Bronchial epithelial cell (primary cell): ENCODE data around the gene EFCAB13. TPM values are rescaled to one million over a fixed set of nuclear protein-coding genes. Genes with fewer than 3 reads are reported as not detected.
A peak's percentile ranks its signal among the peaks of the same experiment; 100 is the strongest.

Experiments used
- DNase-seq: peaks from one replicate; pipeline ENCODE4 v3.0.0-alpha.2; 2010; ENCODE audit warnings: low read depth
- FAIRE-seq: peaks from 2 replicates; lab custom pipeline; 2011; peaks lifted over from hg19 to GRCh38; lab: Jason Lieb, UNC
- H3K27me3 ChIP-seq: 2 replicates; pipeline ENCODE4 v1.5.1; 2011; ENCODE audit warnings: low read length; ENCODE audit not compliant: control insufficient read depth, insufficient read depth
- H3K36me3 ChIP-seq: 2 replicates; pipeline ENCODE4 v1.5.1; 2011; ENCODE audit warnings: low read length; ENCODE audit not compliant: control insufficient read depth, insufficient read depth
- H3K4me3 ChIP-seq: 2 replicates; pipeline ENCODE4 v1.5.1; 2011; ENCODE audit warnings: mild to moderate bottlenecking, low read depth, low read length, control low read depth
- total RNA-seq: library from RNA; depleted of rRNA; stranded (reverse); fragments of >200 nt; gene quantifications from 2 replicates; pipeline ENCODE4 v1.2.1, GENCODE V29; 2014
- TF ChIP-seq, protein P1 (sequence below): IDR thresholded peaks from 2 replicates; pipeline ENCODE4 v1.5.1; 2011; ENCODE audit warnings: mild to moderate bottlenecking, moderate library complexity, low read length, control low read depth, inconsistent platforms; ENCODE audit not compliant: insufficient read depth, severe bottlenecking

The EFCAB13 gene
- total RNA-seq, 1 donor from 2014 or later = 0.26 TPM

DNA sequence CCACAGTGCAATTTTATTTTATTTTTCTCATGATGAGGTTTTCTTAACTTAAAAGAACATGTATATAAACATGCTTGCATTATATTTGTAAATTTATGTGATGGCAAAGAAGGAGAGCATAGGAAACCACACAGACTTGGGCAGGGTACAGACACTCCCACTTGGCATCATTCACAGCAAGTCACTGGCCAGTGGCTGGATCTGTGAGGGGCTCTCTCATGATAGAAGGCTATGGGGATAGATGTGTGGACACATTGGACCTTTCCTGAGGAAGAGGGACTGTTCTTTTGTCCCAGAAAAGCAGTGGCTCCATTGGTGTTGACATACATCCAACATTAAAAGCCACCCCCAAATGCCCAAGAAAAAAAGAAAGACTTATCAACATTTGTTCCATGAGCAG is 12.3 kb upstream of the EFCAB13 start:
- Histone ChIP-seq H3K4me3 (no peak overlapping the region), H3K27me3 (no peaks in the 10 kb centered on the region), H3K36me3 (no peaks in the 10 kb centered on the region)
- TF ChIP-seq, protein P1, sequence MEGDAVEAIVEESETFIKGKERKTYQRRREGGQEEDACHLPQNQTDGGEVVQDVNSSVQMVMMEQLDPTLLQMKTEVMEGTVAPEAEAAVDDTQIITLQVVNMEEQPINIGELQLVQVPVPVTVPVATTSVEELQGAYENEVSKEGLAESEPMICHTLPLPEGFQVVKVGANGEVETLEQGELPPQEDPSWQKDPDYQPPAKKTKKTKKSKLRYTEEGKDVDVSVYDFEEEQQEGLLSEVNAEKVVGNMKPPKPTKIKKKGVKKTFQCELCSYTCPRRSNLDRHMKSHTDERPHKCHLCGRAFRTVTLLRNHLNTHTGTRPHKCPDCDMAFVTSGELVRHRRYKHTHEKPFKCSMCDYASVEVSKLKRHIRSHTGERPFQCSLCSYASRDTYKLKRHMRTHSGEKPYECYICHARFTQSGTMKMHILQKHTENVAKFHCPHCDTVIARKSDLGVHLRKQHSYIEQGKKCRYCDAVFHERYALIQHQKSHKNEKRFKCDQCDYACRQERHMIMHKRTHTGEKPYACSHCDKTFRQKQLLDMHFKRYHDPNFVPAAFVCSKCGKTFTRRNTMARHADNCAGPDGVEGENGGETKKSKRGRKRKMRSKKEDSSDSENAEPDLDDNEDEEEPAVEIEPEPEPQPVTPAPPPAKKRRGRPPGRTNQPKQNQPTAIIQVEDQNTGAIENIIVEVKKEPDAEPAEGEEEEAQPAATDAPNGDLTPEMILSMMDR = no peak
- no peak for FAIRE-seq
- DNase-seq = no peak

DNA sequence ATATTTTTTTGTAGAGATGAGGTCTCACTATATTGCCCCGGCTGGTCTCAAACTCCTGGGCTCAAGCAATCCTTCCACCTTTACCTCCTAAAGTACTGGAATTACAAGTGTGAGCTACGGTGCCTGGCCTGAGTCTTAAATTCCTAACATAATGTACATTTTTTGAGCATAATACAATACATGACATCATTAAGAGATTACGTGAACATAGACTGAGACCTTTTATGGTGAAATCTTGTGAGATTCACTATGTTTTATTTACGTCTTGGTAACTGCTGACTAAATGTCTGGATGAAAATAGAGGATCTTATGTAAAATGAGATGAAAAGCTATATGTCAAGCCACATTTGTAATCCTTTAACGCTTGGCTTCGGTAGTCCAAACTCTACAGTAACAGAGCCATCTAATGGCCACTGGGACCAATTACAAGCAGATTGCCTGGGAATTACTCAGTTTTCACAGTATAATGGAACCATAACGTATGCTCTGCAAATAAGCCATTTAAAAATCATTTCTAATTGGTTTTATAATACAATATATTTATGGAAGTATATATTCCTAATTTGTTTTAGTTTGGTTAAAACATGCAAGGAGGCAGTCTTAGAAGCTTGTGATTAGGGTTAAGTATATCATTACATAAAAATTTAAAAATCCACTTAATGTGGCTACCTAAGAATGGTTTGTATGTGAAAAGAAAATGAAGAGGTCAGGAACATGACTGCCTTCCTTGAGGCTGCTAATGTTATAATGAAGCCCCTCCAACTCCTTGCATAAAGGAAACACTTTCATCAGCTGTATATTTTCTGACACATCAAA is 8.1 kb upstream of the EFCAB13 start:
- TF ChIP-seq, protein P1 = peak; percentile 63
- no peaks in the 10 kb centered on the region for H3K36me3 ChIP-seq
- H3K27me3 ChIP-seq = no peaks in the 10 kb centered on the region
- DNase-seq (peak; percentile 82), FAIRE-seq (no peak)
- H3K4me3 ChIP-seq = no peak overlapping the region

DNA sequence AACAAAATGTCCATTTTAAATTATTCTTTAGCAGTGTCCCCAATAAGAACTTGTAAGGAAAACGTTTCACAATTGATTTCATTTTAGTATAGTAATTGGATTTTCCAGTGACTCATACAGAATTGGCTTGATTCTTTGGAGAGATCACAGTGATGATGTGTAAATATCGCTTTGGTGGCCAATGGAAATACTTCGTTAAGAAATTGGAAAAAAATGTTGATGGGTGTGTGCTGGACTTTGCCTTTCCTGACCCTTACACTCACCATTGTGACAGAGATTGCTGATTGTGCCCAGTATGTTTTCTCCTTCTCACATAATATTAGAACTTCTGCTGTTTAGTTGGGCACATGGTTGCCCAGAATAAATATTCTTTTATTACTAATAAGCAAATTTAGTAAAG is 7.4 kb upstream of the EFCAB13 start:
- Histone ChIP-seq H3K36me3 (no peaks in the 10 kb centered on the region), H3K4me3 (no peak overlapping the region), H3K27me3 (no peaks in the 10 kb centered on the region)
- TF ChIP-seq, protein P1 = no peak
- no peak for FAIRE-seq
- DNase-seq = peak; percentile 62

DNA sequence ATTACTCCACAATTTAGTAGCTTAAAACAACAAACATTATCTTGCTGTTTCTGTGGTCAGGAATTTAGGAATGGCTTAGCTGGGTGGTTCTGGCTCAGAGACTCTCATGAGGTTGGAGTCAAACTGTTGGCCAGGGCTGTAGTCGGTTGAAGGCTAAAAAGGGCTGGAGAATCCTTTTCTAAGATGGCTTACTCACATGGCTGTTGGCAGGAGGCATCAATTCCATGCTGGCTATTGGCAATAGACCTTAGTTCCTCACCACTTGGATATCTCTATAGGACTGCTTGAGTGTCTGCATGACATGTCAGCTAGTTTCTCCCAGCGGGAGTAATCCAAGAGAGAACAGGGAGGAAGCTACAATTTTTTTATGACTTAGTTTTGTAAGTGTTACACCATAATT is 6.6 kb upstream of the EFCAB13 start:
- no peak overlapping the region for H3K4me3 ChIP-seq

DNA sequence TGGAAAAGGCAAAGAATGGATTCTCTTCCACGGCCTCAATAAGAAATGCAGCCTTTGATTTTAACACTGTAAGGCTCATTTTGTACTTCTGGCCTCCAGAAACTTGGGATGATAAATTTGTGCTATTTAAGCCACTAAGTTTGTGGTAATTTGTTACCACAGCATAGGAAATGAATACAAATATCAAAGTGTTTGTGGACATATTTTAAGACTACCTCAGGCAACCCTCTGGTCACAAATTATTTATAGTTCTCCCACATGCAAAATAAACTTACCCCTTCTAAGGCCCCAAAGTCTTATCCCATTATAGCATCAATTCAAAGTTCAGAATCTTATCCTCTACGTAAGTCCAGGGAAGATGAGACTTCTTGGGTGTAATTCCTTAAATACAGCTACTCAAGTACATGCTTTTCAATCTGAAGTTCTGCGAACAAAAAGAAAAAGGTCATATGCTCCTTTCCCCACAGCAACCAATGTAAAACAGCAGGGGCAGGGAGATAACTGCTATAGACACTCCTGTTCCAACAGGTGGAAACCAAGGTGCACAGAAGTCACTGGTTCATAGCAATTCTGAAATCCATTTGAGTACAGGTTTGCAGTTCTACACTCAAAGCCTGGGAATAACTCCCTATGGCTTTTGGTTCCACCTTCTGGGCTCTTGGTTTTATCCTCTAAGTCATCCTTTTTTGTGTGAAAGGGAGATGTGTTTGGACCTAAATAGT is 5.4 kb upstream of the EFCAB13 start:
- H3K4me3 ChIP-seq = no peak overlapping the region
- TF ChIP-seq, protein P1 = no peak
- H3K27me3 ChIP-seq = no peaks in the 10 kb centered on the region
- FAIRE-seq (no peak), DNase-seq (no peak)
- H3K36me3 ChIP-seq = no peaks in the 10 kb centered on the region

More for the DNA sequence above, 6.6 kb upstream of the EFCAB13 start:
- H3K27me3 ChIP-seq = no peaks in the 10 kb centered on the region
- H3K36me3 ChIP-seq = no peaks in the 10 kb centered on the region
- TF ChIP-seq, protein P1 = no peak
- no peak for FAIRE-seq
- no peak for DNase-seq
